HL-60 (cell line): ENCODE results near the gene KRTAP10-12.

Source experiments
- CTCF ChIP-seq: IDR thresholded peaks from one replicate; pipeline ENCODE4 v1.5.1; 2011; ENCODE audit warnings: low read length, control low read depth, inconsistent platforms; ENCODE audit not compliant: insufficient read depth
- POLR2AphosphoS5 ChIP-seq: IDR thresholded peaks from 2 replicates; pipeline ENCODE4 v1.6.1; 2012; ENCODE audit warnings: low read depth
- REST ChIP-seq: IDR thresholded peaks from 2 replicates; pipeline ENCODE4 v1.6.1; 2012; ENCODE audit warnings: low read depth; ENCODE audit not compliant: insufficient replicate concordance

GRCh38 chr21:44667612-44668011, 29.4 kb upstream of the KRTAP10-12 start:
- TF ChIP-seq CTCF = no peak
- TF ChIP-seq POLR2AphosphoS5 = no peak
- TF ChIP-seq REST = no peak
